GM06990 (cell line): Measurements from ENCODE around the gene CHST6.
"Not testable (repeated sequence)": the region's sequence is repeated elsewhere in the genome, so short reads cannot be mapped to it uniquely, and the experiment has no call there.

Experiments used
- DNase-seq: peaks from one replicate; pipeline ENCODE4 v3.0.0-alpha.2; 2011; ENCODE audit not compliant: insufficient read length; ENCODE audit errors: extremely low read depth
- H3K27me3 ChIP-seq: replicated peaks from 2 replicates; pipeline ENCODE4 v1.6.0; 2011; ENCODE audit warnings: low read length; ENCODE audit not compliant: control insufficient read depth, insufficient read depth
- H3K36me3 ChIP-seq: 2 replicates; pipeline ENCODE4 v1.5.1; 2011; ENCODE audit warnings: low read length; ENCODE audit not compliant: control insufficient read depth, insufficient read depth
- H3K4me3 ChIP-seq: replicated peaks from 2 replicates; pipeline ENCODE4 v1.5.1; 2011; ENCODE audit warnings: low read depth, mild to moderate bottlenecking, control low read depth, low read length
- TF ChIP-seq, protein P1 (sequence below): IDR thresholded peaks from 2 replicates; pipeline ENCODE4 v1.5.1; 2011; ENCODE audit warnings: low read length, control low read depth, mild to moderate bottlenecking, inconsistent platforms; ENCODE audit not compliant: insufficient read depth, poor library complexity, severe bottlenecking

Gene CHST6

DNA sequence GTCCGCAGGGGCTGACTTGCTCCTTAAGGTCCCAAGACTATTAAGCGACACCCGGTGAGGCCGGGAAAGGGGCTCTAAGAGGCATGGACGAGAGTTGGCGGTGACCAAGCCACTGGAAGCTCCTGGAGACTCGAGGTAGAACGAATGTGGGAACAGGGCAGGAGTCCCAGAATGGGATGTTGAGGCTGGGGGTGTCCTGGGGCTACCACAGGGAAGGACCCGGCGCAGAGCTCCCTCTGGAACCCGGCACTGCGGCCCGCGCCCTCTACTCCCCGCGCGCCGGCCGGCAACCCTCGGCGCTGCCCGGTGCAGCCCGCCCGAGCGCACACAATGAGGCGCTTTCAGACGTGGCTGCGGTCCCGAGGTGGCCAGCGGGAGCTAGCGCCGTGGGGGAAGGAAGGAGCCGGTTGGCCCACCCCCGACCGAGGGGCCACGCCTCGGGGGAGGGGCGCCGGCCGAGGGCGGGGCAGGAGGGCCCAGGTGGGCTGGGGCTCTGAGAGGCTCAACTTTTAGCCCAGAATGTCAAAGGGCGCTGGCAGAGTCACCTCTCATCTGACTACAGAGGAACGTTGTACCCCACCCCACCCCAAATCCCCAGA is at the start of gene CHST6:
Gene CHST6 (minus strand): TSS at position 366 of the 599 bp plus-strand sequence. CDS start 15,613 bp downstream, outside the sequence.
- H3K4me3 ChIP-seq = peak within 1 kb of the TSS; percentile 54
- H3K27me3 ChIP-seq = no peaks in the 10 kb centered on the region
- peak; percentile 59 for DNase-seq
- TF ChIP-seq, protein P1, sequence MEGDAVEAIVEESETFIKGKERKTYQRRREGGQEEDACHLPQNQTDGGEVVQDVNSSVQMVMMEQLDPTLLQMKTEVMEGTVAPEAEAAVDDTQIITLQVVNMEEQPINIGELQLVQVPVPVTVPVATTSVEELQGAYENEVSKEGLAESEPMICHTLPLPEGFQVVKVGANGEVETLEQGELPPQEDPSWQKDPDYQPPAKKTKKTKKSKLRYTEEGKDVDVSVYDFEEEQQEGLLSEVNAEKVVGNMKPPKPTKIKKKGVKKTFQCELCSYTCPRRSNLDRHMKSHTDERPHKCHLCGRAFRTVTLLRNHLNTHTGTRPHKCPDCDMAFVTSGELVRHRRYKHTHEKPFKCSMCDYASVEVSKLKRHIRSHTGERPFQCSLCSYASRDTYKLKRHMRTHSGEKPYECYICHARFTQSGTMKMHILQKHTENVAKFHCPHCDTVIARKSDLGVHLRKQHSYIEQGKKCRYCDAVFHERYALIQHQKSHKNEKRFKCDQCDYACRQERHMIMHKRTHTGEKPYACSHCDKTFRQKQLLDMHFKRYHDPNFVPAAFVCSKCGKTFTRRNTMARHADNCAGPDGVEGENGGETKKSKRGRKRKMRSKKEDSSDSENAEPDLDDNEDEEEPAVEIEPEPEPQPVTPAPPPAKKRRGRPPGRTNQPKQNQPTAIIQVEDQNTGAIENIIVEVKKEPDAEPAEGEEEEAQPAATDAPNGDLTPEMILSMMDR = no peak
- no peaks in the 10 kb centered on the region for H3K36me3 ChIP-seq

DNA sequence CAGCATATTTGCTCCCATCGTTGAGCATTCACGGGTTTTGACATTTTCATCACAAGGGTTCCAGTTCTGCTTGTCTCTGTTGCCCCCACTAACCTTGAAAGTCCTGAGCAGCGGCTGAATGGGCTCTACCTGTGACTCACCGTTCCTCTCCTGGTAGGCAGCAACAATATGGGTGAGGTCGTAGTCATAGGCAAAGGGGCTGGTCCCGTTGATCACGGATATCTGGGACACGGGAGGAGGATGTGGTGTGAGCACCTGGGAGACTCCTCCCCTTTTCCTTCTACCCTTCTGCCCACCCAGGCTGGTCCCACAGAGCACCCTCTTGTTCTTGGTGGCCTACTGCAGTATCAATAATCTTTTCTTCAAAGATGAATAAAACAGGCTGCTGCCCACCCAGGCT is 47.2 kb upstream of the CHST6 start:
- not testable (repeated sequence) for H3K27me3 ChIP-seq, DNase-seq, H3K36me3 ChIP-seq, H3K4me3 ChIP-seq

DNA sequence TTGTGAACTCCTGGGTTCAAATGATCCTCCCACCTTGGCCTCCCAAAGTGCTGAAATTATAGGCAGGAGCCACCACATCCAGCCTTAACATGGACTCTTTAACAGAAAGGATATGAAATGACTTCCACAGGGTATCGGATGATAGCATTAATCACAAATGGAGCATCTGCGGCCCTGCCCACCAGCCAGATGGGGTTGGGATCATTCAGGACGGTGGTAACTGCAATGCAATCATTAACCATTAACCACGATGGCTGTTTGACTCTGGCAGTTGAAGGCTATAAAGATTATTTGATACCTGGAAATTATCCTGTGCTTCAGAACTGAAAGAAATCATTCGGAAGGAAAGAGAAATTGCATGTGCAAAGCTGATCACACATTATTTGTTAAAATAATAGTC is 46.0 kb upstream of the CHST6 start:
- no peaks in the 10 kb centered on the region for H3K27me3 ChIP-seq
- DNase-seq = no peak

DNA sequence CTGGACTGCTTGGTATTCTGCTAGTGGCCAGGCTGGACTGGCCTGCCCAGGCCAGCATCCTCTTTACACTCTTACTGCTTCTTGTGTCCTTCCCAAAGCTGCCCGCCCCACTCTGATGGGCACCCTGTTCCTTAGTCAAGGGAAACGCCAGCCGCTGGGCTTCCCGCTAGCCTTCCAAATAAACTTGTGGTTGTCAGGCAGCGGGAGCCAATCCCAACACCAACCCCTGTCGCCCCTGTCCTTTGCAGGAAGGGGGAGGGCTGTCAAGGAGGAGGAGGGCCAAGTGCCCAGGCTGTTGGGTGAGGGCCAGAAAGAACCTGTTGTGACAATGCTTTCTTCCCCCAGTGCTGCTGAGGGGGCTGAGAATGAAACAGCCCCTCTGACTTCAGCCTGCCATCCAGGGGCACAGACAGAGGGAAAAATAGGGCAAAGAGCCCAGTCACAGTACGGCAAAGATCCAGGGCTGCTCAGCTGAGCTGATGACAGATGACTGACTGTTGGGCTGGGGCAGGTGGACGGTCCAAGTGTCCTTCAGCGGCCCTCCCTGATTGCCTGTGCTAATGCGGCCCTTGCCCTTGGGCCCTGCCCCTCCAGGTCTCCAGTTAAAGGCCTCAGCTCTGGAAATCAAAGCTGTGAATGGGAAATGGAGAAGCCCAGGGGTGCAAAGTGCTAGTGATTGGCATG is 43.8 kb upstream of the CHST6 start:
- H3K27me3 ChIP-seq, DNase-seq, H3K4me3 ChIP-seq, H3K36me3 ChIP-seq: not testable (repeated sequence)

More for the DNA sequence above, 46.0 kb upstream of the CHST6 start:
- no peak overlapping the region for H3K4me3 ChIP-seq
- H3K36me3 ChIP-seq = no peaks in the 10 kb centered on the region
- TF ChIP-seq, protein P1 = no peak

DNA sequence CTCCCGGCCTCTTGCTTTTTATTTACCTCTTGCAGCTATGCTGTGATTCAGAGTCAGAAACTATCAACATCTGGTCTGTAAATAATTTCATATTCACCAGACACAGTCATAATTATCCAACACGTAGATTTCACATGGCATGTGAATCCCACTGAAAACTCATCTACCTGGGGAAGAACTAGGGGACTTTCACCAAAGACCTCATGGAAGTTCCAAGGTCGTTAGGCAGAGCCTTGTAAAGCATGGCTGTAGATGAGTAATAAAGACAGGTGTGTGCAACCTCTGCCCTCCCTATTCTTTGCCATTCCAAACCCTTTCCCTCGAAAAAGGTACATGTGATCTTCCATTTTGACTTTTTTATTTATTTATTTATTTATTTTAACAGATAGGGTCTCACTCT is 42.5 kb upstream of the CHST6 start:
- Histone ChIP-seq H3K36me3 (no peaks in the 10 kb centered on the region), H3K27me3 (no peaks in the 10 kb centered on the region), H3K4me3 (no peak overlapping the region)
- DNase-seq = no peak
- TF ChIP-seq, protein P1 = no peak

DNA sequence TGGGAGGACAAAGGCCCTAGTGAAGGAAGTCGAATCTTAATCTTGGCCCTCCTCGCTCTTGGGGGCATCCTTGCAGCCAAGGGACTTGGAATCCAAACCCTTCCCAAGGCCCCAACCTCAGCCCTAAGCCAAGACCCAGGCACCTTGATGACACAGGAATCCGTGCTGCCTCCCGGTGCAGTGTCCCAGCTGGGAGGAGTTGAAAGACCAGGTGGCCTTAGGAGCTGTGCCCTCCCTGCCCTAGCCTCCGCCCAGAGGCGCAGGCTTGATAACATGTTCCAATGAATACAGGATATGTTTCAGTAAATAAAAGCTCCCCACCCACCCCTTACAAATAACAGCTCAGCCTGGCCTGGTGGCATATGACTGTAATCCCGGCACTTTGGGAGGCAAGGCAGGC is 40.7 kb upstream of the CHST6 start, which contains the start of gene CHST5:
Gene CHST5 (minus strand): TSS at position 208 of the 400 bp plus-strand sequence. CDS start 5,724 bp downstream, outside the sequence.
- TF ChIP-seq, protein P1 = no peak
- Histone ChIP-seq H3K4me3 (no peak within 1 kb of the TSS), H3K27me3 (no peaks in the 10 kb centered on the region), H3K36me3 (no peaks in the 10 kb centered on the region)
- DNase-seq = no peak
